A549 treated with AZD9567 at 1 μM for 4 hours (cell line): Measurements from ENCODE around the gene SERPINE2. TPM values are rescaled to one million over a fixed set of nuclear protein-coding genes. Genes with fewer than 3 reads are reported as not detected.

Experiments
- total RNA-seq: library from RNA; stranded (reverse); fragments of 200-300 nt; extraction: Qiagen RNA extraction; gene quantifications from 5 replicates; pipeline ENCODE4 v1.2.3, GENCODE V29; 2022; ENCODE audit not compliant: insufficient read depth

The SERPINE2 gene
- 150 to 170 TPM (median 156 TPM) in 5 replicates for total RNA-seq

GRCh38 chr2:224039080-224039769 lies at the start of gene SERPINE2:
Gene SERPINE2 (minus strand): TSS chr2:224039286. CDS start chr2:224001900, 37,386 bp downstream.

GRCh38 chr2:223957092-223957851 lies 81.8 kb downstream of the SERPINE2 start, which contains the start of gene MRPL44:
Gene MRPL44 (plus strand): TSS chr2:223957463. CDS start chr2:223957473, 10 bp downstream.

GRCh38 chr2:223944703-223945531 lies 94.2 kb downstream of the SERPINE2 start, which contains the start of gene WDFY1:
Gene WDFY1 (minus strand): TSS chr2:223945335. CDS start chr2:223945284, 51 bp downstream.

Other genes starting within 250 kb of the SERPINE2 start
- gene AP1S3, start 201.7 kb downstream of the SERPINE2 start, total RNA-seq: 25.3 to 40.5 TPM (median 30.3 TPM) in 5 replicates
- gene WDFY1, start 94.0 kb downstream of the SERPINE2 start, total RNA-seq: 27.2 to 37.7 TPM (median 35.6 TPM) in 5 replicates
- gene MRPL44, start 81.8 kb downstream of the SERPINE2 start, total RNA-seq: 44.5 to 47.0 TPM (median 46.2 TPM) in 5 replicates